Stimulated activated memory B cell treated with anti-CD40 and anti-IgM and Interleukin-4, amounts not matched to agents 10 μg/mL and 1 μg/mL and 100 μg/mL, for 72 hours (primary cell): ENCODE measurements around the gene RBKS.

Experiments used
- ATAC-seq: fragments of 150-1000 bp; cut with Tn5 transposase; 2 replicates; pipeline ENCODE4 v1.10.0; 2021
- H3K27ac Mint-ChIP-seq: one replicate; pipeline ENCODE4 v1.8.0; 2022; ENCODE audit warnings: mild to moderate bottlenecking, mixed read lengths
- H3K27me3 Mint-ChIP-seq: one replicate; pipeline ENCODE4 v1.8.0; 2022; ENCODE audit warnings: mixed read lengths
- H3K36me3 Mint-ChIP-seq: one replicate; pipeline ENCODE4 v1.8.0; 2022; ENCODE audit warnings: mixed read lengths
- H3K4me1 Mint-ChIP-seq: one replicate; pipeline ENCODE4 v1.8.0; 2022; ENCODE audit warnings: mixed read lengths
- H3K4me3 Mint-ChIP-seq: one replicate; pipeline ENCODE4 v1.8.0; 2022; ENCODE audit warnings: mild to moderate bottlenecking, moderate library complexity, mixed read lengths
- H3K9me3 Mint-ChIP-seq: one replicate; pipeline ENCODE4 v1.8.0; 2022; ENCODE audit warnings: mixed read lengths

The RBKS gene

GRCh38 chr2:27914041-27914804 is 24.0 kb upstream of the RBKS start:
- peaks cover 15% of the 10 kb centered on the region for H3K4me1 Mint-ChIP-seq
- no peaks in the 10 kb centered on the region for H3K9me3 Mint-ChIP-seq
- peak; percentile 67 for ATAC-seq
- no peak overlapping the region for H3K27ac Mint-ChIP-seq
- peaks cover 19% of the 10 kb centered on the region for H3K36me3 Mint-ChIP-seq
- H3K27me3 Mint-ChIP-seq = no peaks in the 10 kb centered on the region
- no peak overlapping the region for H3K4me3 Mint-ChIP-seq

- H3K9me3 Mint-ChIP-seq = no peaks in the 10 kb centered on the region
- no peak overlapping the region for H3K4me3 Mint-ChIP-seq
- H3K27ac Mint-ChIP-seq = no peak overlapping the region
- H3K4me1 Mint-ChIP-seq = peaks cover 24% of the 10 kb centered on the region
- ATAC-seq = no peak
- H3K36me3 Mint-ChIP-seq = peaks cover 19% of the 10 kb centered on the region
- H3K27me3 Mint-ChIP-seq = no peaks in the 10 kb centered on the region
Measured at GRCh38 chr2:27912512-27912911, 22.3 kb upstream of the RBKS start.

- Mint-ChIP-seq H3K36me3 (peaks cover 27% of the 10 kb centered on the region), H3K27me3 (no peaks in the 10 kb centered on the region), H3K9me3 (no peaks in the 10 kb centered on the region), H3K4me1 (peaks cover 31% of the 10 kb centered on the region), H3K27ac (no peak overlapping the region), H3K4me3 (no peak overlapping the region)
- no peak for ATAC-seq
Measured at GRCh38 chr2:27911458-27912210, 21.4 kb upstream of the RBKS start.

GRCh38 chr2:27909901-27910300 is 19.7 kb upstream of the RBKS start:
- Mint-ChIP-seq H3K4me1 (peaks cover 36% of the 10 kb centered on the region), H3K36me3 (peaks cover 42% of the 10 kb centered on the region), H3K9me3 (no peaks in the 10 kb centered on the region), H3K27ac (no peak overlapping the region), H3K4me3 (no peak overlapping the region), H3K27me3 (no peaks in the 10 kb centered on the region)
- no peak for ATAC-seq

GRCh38 chr2:27907547-27907946 is 17.4 kb upstream of the RBKS start:
- no peak overlapping the region for H3K27ac Mint-ChIP-seq
- peaks cover 57% of the 10 kb centered on the region for H3K36me3 Mint-ChIP-seq
- ATAC-seq = no peak
- peaks cover 3% of the 10 kb centered on the region for H3K9me3 Mint-ChIP-seq
- peaks cover 41% of the 10 kb centered on the region for H3K4me1 Mint-ChIP-seq
- no peaks in the 10 kb centered on the region for H3K27me3 Mint-ChIP-seq
- H3K4me3 Mint-ChIP-seq = no peak overlapping the region

- no peak overlapping the region for H3K27ac Mint-ChIP-seq
- peaks cover 57% of the 10 kb centered on the region for H3K36me3 Mint-ChIP-seq
- H3K27me3 Mint-ChIP-seq = no peaks in the 10 kb centered on the region
- no peak for ATAC-seq
- no peak overlapping the region for H3K4me3 Mint-ChIP-seq
- peaks cover 32% of the 10 kb centered on the region for H3K4me1 Mint-ChIP-seq
- H3K9me3 Mint-ChIP-seq = peaks cover 3% of the 10 kb centered on the region
Measured at GRCh38 chr2:27906074-27906473, 15.9 kb upstream of the RBKS start.

- H3K4me3 Mint-ChIP-seq = no peak overlapping the region
- no peak for ATAC-seq
- peaks cover 3% of the 10 kb centered on the region for H3K9me3 Mint-ChIP-seq
- H3K4me1 Mint-ChIP-seq = peaks cover 28% of the 10 kb centered on the region
- H3K27ac Mint-ChIP-seq = no peak overlapping the region
- peaks cover 65% of the 10 kb centered on the region for H3K36me3 Mint-ChIP-seq
- no peaks in the 10 kb centered on the region for H3K27me3 Mint-ChIP-seq
Measured at GRCh38 chr2:27904405-27904665, 14.1 kb upstream of the RBKS start.

- Mint-ChIP-seq H3K9me3 (peaks cover 3% of the 10 kb centered on the region), H3K27me3 (no peaks in the 10 kb centered on the region), H3K4me1 (peaks cover 28% of the 10 kb centered on the region), H3K27ac (no peak overlapping the region), H3K36me3 (peaks cover 70% of the 10 kb centered on the region), H3K4me3 (no peak overlapping the region)
- no peak for ATAC-seq
Measured at GRCh38 chr2:27903649-27904404, 13.6 kb upstream of the RBKS start.

- no peak for ATAC-seq
- Mint-ChIP-seq H3K27ac (no peak overlapping the region), H3K27me3 (no peaks in the 10 kb centered on the region), H3K4me1 (peaks cover 28% of the 10 kb centered on the region), H3K36me3 (peaks cover 72% of the 10 kb centered on the region), H3K4me3 (no peak overlapping the region), H3K9me3 (peaks cover 3% of the 10 kb centered on the region)
Measured at GRCh38 chr2:27903018-27903417, 12.8 kb upstream of the RBKS start.

- Mint-ChIP-seq H3K4me1 (peaks cover 32% of the 10 kb centered on the region), H3K4me3 (no peak overlapping the region)
Measured at GRCh38 chr2:27902098-27902497, 11.9 kb upstream of the RBKS start.

GRCh38 chr2:27901234-27901633 is 11.0 kb upstream of the RBKS start:
- Mint-ChIP-seq H3K9me3 (peaks cover 3% of the 10 kb centered on the region), H3K27me3 (no peaks in the 10 kb centered on the region), H3K36me3 (peaks cover 75% of the 10 kb centered on the region), H3K27ac (no peak overlapping the region), H3K4me3 (no peak overlapping the region), H3K4me1 (peaks cover 32% of the 10 kb centered on the region)
- ATAC-seq = no peak

More at GRCh38 chr2:27902098-27902497, 11.9 kb upstream of the RBKS start:
- peaks cover 75% of the 10 kb centered on the region for H3K36me3 Mint-ChIP-seq
- no peak for ATAC-seq
- no peak overlapping the region for H3K27ac Mint-ChIP-seq
- peaks cover 3% of the 10 kb centered on the region for H3K9me3 Mint-ChIP-seq
- H3K27me3 Mint-ChIP-seq = no peaks in the 10 kb centered on the region

- no peak for ATAC-seq
- Mint-ChIP-seq H3K9me3 (peaks cover 2% of the 10 kb centered on the region), H3K4me3 (no peak overlapping the region), H3K4me1 (peaks cover 57% of the 10 kb centered on the region), H3K36me3 (peaks cover 72% of the 10 kb centered on the region), H3K27ac (peak overlapping the region; percentile 82), H3K27me3 (no peaks in the 10 kb centered on the region)
Measured at GRCh38 chr2:27897717-27898116, 7.5 kb upstream of the RBKS start.

GRCh38 chr2:27893006-27893405 is 2.8 kb upstream of the RBKS start:
- H3K4me3 Mint-ChIP-seq = no peak overlapping the region
- H3K36me3 Mint-ChIP-seq = peaks cover 43% of the 10 kb centered on the region
- no peaks in the 10 kb centered on the region for H3K9me3 Mint-ChIP-seq
- no peaks in the 10 kb centered on the region for H3K27me3 Mint-ChIP-seq
- H3K4me1 Mint-ChIP-seq = peaks cover 87% of the 10 kb centered on the region
- no peak for ATAC-seq
- peak overlapping the region; percentile 98 for H3K27ac Mint-ChIP-seq

- peaks cover 30% of the 10 kb centered on the region for H3K36me3 Mint-ChIP-seq
- H3K27me3 Mint-ChIP-seq = no peaks in the 10 kb centered on the region
- H3K4me3 Mint-ChIP-seq = peak overlapping the region; percentile 93
- no peaks in the 10 kb centered on the region for H3K9me3 Mint-ChIP-seq
- no peak for ATAC-seq
- peak overlapping the region; percentile 98 for H3K27ac Mint-ChIP-seq
- peaks cover 84% of the 10 kb centered on the region for H3K4me1 Mint-ChIP-seq
Measured at GRCh38 chr2:27891673-27892105, 1.5 kb upstream of the RBKS start.

- peak; percentile 53 for ATAC-seq
- no peaks in the 10 kb centered on the region for H3K9me3 Mint-ChIP-seq
- peaks cover 24% of the 10 kb centered on the region for H3K36me3 Mint-ChIP-seq
- H3K4me1 Mint-ChIP-seq = peaks cover 78% of the 10 kb centered on the region
- H3K27ac Mint-ChIP-seq = peak overlapping the region; percentile 98
- no peaks in the 10 kb centered on the region for H3K27me3 Mint-ChIP-seq
- peak overlapping the region; percentile 93 for H3K4me3 Mint-ChIP-seq
Measured at GRCh38 chr2:27890924-27891672, 911 bp upstream of the RBKS start.
